Measurements from ENCODE around the gene DUSP5.

DUSP5 gene

GRCh38 chr10:110498982-110499795, 1.5 kb downstream of the DUSP5 start:
- intact Hi-C loops (cut with DNase I) = no loop called here
- peak in 3 of 10 donors; percentile 45 to 85 (median 78) for DNase-seq

- intact Hi-C loops (cut with DNase I) = loop anchor here (5.0 kb wide), 2 partner anchors 47 to 143 kb away; no protein-coding TSS in a partner anchor
- no peak for DNase-seq
These were observed 2.2 kb downstream of the DUSP5 start for GRCh38 chr10:110499796-110500514.

GRCh38 chr10:110500515-110500905, 2.8 kb downstream of the DUSP5 start:
- no peak for DNase-seq
- intact Hi-C loops (cut with DNase I) = loop anchor here (5.0 kb wide), 2 partner anchors 47 to 143 kb away; no protein-coding TSS in a partner anchor

GRCh38 chr10:110501142-110501937, 3.6 kb downstream of the DUSP5 start:
- DNase-seq = peak; percentile 25 to 94 (median 64)
- intact Hi-C loops (cut with DNase I) = loop anchor here (5.0 kb wide), 2 partner anchors 46 to 144 kb away; no protein-coding TSS in a partner anchor

DNA sequence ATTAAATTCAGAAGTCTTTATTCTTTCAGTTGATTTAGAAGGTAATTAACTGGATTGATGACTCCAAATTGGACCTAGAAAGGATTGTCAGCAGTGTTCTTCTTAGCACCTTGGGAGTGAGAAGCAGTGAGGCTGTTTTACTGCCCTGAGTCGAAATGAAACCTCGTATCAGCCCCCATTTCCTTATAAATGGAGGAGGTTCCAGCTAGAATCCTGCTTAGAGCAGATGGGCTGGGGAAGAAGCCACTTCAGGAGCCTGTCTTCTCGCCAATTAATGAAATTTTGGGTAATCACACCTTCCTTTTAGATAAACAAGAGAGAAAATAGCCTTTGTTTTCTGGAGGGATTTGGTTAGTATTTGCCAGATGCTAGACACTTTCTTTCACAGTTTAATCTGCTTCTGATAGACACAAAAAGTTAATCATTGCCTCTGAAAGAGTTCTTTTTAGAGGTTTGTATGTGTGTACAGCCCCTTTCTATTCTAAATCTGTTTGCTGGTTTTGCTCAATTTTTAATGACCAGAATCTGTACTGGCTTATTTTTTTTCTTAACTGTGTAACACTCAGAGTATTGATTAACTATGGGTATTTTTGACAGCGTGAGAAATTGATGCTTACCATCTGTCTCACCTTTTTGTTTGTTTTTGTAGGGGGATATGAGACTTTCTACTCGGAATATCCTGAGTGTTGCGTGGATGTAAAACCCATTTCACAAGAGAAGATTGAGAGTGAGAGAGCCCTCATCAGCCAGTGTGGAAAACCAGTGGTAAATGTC, 4.6 kb downstream of the DUSP5 start:
- DNase-seq = no peak
- intact Hi-C loops (cut with DNase I) = loop anchor here (5.0 kb wide), 2 partner anchors 45 to 145 kb away; no protein-coding TSS in a partner anchor

GRCh38 chr10:110502851-110503301, 5.2 kb downstream of the DUSP5 start:
- intact Hi-C loops (cut with DNase I) = loop anchor here (5.0 kb wide), 2 partner anchors 44 to 146 kb away; no protein-coding TSS in a partner anchor
- peak in 7 of 10 donors; percentile 34 to 89 (median 54) for DNase-seq

DNA sequence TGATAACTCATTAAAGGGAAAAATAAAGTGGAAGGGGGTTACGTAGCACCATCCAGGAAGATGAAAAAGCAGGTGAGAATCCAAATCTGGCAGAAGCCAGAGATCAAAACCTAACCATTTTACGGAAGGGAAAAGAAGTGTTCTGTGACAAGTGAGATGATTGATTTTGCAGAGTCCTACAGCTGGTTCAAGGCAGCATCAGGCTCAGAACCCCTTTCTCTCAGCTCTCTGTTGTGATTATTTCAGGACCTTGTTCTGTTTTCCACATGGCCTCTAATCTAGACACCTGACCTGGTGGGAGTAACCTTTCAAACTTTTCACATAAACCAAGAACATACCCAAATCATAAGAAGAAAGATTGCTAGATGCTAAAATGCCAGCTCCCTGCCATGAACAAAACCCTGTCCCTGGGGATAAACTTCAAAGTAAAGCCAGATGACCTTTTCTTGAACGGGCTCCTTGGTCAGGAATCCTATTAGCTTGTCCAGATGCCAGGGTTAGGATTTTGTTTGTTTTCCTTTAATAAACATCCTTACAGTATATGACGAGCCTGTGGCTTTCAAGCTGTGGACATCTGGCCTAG, 5.9 kb downstream of the DUSP5 start:
- intact Hi-C loops (cut with DNase I) = loop anchor here (5.0 kb wide), 2 partner anchors 44 to 146 kb away; no protein-coding TSS in a partner anchor
- no peak for DNase-seq

GRCh38 chr10:110504111-110504735, 6.5 kb downstream of the DUSP5 start:
- DNase-seq = no peak
- intact Hi-C loops (cut with DNase I) = loop anchor here (5.0 kb wide), 2 partner anchors 43 to 147 kb away; no protein-coding TSS in a partner anchor

DNA sequence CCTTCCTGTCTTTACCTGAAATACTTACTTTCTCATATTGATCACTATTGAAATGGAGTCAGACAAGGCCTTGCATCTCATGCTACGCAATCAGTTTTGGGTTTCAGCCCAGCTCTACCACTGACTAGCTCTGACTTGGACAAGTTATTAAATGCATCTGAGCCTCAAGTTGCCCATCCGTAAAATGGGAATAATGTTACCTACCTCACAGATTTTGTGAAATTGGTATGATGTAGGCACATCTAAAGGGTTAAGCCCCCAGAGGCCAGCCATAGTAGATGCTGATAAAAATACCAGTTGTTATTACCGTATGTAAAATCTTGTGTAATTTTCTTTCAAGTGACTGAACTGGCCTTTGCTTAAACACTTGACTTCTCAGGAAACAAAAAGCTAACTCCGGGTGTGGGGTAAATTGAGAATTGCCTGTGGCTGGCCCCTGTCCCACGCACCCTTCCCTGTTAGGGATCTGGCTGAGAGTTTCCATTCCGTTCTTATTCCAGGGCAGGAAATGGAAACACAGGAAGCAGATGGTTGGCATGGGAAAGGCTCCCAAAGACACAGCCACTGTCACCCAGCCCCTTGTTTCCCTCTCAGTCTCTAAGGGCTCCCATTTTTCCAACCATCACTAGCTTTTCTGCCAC, 7.5 kb downstream of the DUSP5 start:
- intact Hi-C loops (cut with DNase I) = no loop called here

GRCh38 chr10:110506448-110506847, 8.7 kb downstream of the DUSP5 start:
- DNase-seq = no peak
- intact Hi-C loops (cut with DNase I) = no loop called here

More for the DNA sequence above, 7.5 kb downstream of the DUSP5 start:
- DNase-seq = no peak

- intact Hi-C loops (cut with DNase I) = no loop called here
- no peak for DNase-seq
These were observed 9.6 kb downstream of the DUSP5 start for GRCh38 chr10:110507346-110507745.

- intact Hi-C loops (cut with DNase I) = no loop called here
- DNase-seq = no peak
These were observed 10.6 kb downstream of the DUSP5 start for GRCh38 chr10:110508159-110508788.

GRCh38 chr10:110508806-110509544, 11.3 kb downstream of the DUSP5 start:
- intact Hi-C loops (cut with DNase I) = no loop called here
- no peak for DNase-seq

DNA sequence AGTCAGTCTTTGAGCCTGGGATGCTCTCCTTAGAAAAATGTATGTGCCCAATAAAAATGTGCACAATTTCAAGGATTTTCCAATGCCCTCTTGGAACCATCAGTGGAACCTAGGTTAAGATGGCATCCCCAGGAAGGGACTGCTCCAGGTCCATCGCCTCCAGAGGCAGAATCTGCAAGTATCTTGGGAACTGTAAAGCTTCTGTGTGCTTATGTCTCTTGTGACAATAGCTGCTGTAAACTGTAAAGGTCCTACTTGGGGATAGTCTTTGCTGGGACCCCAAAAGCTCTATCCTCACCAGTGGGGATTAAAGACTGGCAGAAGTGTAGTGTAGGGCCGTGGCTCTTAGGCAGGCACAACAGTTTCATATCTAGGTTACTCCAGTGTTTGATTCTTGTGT, 11.9 kb downstream of the DUSP5 start:
- DNase-seq = no peak
- intact Hi-C loops (cut with DNase I) = no loop called here

- no peak for DNase-seq
- intact Hi-C loops (cut with DNase I) = no loop called here
These were observed 12.4 kb downstream of the DUSP5 start for GRCh38 chr10:110510086-110510485.

DNA sequence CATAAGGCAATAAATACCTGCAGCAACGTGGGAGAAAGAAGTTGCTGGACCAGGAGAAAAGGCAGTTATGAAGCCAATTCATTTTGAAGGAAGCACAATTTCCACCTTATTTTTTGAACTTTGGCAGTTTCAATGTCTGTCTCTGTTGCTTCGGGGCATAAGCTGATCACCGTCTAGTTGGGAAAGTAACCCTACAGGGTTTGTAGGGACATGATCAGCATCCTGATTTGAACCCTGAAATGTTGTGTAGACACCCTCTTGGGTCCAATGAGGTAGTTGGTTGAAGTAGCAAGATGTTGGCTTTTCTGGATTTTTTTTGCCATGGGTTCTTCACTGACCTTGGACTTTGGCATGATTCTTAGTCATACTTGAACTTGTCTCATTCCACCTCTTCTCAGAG, 13.0 kb downstream of the DUSP5 start:
- no peak for DNase-seq
- intact Hi-C loops (cut with DNase I) = no loop called here

Measured in posterior cingulate gyrus (tissue), 11 donors.